K562 (cell line): Measurements from ENCODE around the gene TOM1L1. TPM values are rescaled to one million over a fixed set of nuclear protein-coding genes. Genes with fewer than 3 reads are reported as not detected.

Source experiments
- FUS ChIP-seq: fragments of 200-400 bp; formaldehyde crosslinking; optimal IDR thresholded peaks from 2 replicates; pipeline ENCODE3; 2017; ENCODE audit warnings: low read depth, low read length
- LCOR ChIP-seq: sonication (generic); formaldehyde crosslinking; IDR thresholded peaks from 2 replicates; pipeline ENCODE4 v1.8.0; 2022; ENCODE audit warnings: mild to moderate bottlenecking, missing genetic modification reagents
- OTX1 ChIP-seq: fragments of 450-650 bp; formaldehyde crosslinking; IDR thresholded peaks from 2 replicates; pipeline ENCODE4 v1.4.0; 2022; ENCODE audit warnings: mild to moderate bottlenecking
- PTTG1 ChIP-seq: fragments of 450-650 bp; IDR thresholded peaks from 2 replicates; pipeline ENCODE4 v1.6.1; 2016; ENCODE audit warnings: low read depth, mild to moderate bottlenecking, missing genetic modification characterization, missing compliant biosample characterization
- ZNF347 ChIP-seq: fragments of 450-650 bp; formaldehyde crosslinking; IDR thresholded peaks from 2 replicates; pipeline ENCODE4 v1.4.0; 2020; ENCODE audit warnings: low read depth, mild to moderate bottlenecking, moderate library complexity
- ZSCAN32 ChIP-seq: fragments of 450-650 bp; formaldehyde crosslinking; IDR thresholded peaks from 2 replicates; pipeline ENCODE4 v1.4.0; 2020; ENCODE audit warnings: mild to moderate bottlenecking, moderate library complexity
- polyA plus RNA-seq, 8 experiments: library from polyadenylated mRNA; depleted of rRNA in 4 of 8; stranded (reverse) in 5 of 8; unstranded in 3 of 8; fragments of >200 nt; fragmentation: Nextera tagmentation in 2 of 8; fragmentation: Illumina TruSeq in 1 of 8; extraction: Ambion mirVana in 2 of 8; extraction: Trizol in 1 of 8; gene quantifications; 2 replicates each; pipeline versions ENCODE4 v1.2.1 to v1.2.3, GENCODE V29; 2011 to 2014; ENCODE audit warnings: inconsistent platforms in 1 of 8, missing spikeins in 1 of 8
- total RNA-seq, 7 experiments: library from RNA; depleted of rRNA in 6 of 7; stranded (reverse); fragments of >200 nt in 6 of 7; fragmentation: Illumina TruSeq in 2 of 7; extraction: Trizol in 2 of 7; gene quantifications; 2 replicates each; pipeline versions ENCODE4 v1.2.1 to v1.2.3, GENCODE V29; 2011 to 2021; ENCODE audit warnings: low replicate concordance in 1 of 7
- TF ChIP-seq, protein P1 (sequence below): fragments of 450-650 bp; formaldehyde crosslinking; IDR thresholded peaks from 2 replicates; pipeline ENCODE4 v1.4.0; 2020; ENCODE audit warnings: mild to moderate bottlenecking, mixed read lengths
- TF ChIP-seq, protein P2 (sequence below): fragments of 250-450 bp; sonication (Bioruptor Pico); IDR thresholded peaks from 2 replicates; pipeline ENCODE4 v1.4.0; 2020; ENCODE audit warnings: mild to moderate bottlenecking, moderate library complexity, borderline replicate concordance

Gene TOM1L1
- total and polyA plus RNA-seq, 9 of the 15 experiments (the other 6 are each of a cell fraction or from before 2014, with no cell fraction given): 21.3 to 74.3 (median 31.0) TPM

DNA sequence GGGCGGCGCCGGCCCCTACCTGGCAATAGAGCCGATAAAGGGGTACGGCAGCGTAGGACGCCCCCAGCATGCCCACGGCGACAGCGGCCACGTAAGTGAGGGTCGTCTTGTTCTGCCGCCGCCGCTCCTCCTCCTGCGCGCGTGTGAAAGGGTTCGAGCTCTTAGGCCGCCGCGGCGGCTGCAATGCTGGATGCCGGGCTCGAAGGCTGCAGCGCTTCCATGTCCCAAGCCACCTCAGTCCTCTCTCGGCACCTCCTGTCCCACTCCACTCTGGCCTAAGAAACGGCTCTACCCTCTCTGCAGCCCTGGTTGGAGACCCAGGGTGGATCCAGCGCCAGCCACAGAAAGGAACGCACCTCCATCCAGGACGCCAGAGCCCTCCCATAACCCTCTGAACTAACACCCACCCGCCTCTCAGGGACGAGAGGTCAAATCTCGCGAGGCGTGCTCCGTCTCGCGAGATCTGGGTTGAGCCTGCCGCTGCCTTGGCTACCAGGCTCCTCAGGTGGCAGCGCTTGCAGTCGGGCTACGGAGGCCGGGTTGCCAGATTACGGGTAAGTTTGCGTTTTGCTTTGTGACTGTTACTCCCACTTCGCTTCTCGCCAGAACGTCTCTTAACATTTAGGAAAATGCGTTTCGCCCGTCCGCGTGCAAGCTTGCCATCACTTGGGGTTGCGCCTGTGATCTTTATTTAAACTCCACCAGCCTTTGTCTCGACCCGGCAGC is 67.8 kb downstream of the TOM1L1 start, which contains the start of the genes COX11 and STXBP4 (continued):
- TF ChIP-seq ZSCAN32 (CRISPR knock-in tag) (no peak), LCOR (no peak), ZNF347 (CRISPR knock-in tag) (no peak), OTX1 (CRISPR knock-in tag) (no peak), FUS (no peak), PTTG1 (no peak)
- TF ChIP-seq, protein P1, sequence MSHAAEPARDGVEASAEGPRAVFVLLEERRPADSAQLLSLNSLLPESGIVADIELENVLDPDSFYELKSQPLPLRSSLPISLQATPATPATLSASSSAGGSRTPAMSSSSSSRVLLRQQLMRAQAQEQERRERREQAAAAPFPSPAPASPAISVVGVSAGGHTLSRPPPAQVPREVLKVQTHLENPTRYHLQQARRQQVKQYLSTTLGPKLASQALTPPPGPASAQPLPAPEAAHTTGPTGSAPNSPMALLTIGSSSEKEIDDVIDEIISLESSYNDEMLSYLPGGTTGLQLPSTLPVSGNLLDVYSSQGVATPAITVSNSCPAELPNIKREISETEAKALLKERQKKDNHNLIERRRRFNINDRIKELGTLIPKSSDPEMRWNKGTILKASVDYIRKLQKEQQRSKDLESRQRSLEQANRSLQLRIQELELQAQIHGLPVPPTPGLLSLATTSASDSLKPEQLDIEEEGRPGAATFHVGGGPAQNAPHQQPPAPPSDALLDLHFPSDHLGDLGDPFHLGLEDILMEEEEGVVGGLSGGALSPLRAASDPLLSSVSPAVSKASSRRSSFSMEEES (CRISPR knock-in tag): no peak
- TF ChIP-seq, protein P2, sequence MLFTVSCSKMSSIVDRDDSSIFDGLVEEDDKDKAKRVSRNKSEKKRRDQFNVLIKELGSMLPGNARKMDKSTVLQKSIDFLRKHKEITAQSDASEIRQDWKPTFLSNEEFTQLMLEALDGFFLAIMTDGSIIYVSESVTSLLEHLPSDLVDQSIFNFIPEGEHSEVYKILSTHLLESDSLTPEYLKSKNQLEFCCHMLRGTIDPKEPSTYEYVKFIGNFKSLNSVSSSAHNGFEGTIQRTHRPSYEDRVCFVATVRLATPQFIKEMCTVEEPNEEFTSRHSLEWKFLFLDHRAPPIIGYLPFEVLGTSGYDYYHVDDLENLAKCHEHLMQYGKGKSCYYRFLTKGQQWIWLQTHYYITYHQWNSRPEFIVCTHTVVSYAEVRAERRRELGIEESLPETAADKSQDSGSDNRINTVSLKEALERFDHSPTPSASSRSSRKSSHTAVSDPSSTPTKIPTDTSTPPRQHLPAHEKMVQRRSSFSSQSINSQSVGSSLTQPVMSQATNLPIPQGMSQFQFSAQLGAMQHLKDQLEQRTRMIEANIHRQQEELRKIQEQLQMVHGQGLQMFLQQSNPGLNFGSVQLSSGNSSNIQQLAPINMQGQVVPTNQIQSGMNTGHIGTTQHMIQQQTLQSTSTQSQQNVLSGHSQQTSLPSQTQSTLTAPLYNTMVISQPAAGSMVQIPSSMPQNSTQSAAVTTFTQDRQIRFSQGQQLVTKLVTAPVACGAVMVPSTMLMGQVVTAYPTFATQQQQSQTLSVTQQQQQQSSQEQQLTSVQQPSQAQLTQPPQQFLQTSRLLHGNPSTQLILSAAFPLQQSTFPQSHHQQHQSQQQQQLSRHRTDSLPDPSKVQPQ: no peak
